SK-N-MC (cell line): Measurements from ENCODE around the gene PROCR.

ENCODE experiments used
- EZH2 ChIP-seq: fragments of 200-600 bp; sonication (generic); IDR thresholded peaks from one replicate; pipeline ENCODE4 v1.6.1; 2017; ENCODE audit warnings: antibody characterized with exemption
- FOXP2 ChIP-seq: optimal IDR thresholded peaks from 2 replicates; pipeline ENCODE3; 2011; ENCODE audit warnings: mild to moderate bottlenecking, moderate library complexity; ENCODE audit not compliant: insufficient read depth; ENCODE audit errors: extremely low read length, control extremely low read depth
- POLR2AphosphoS5 ChIP-seq: IDR thresholded peaks from 2 replicates; pipeline ENCODE4 v1.6.1; 2012; ENCODE audit warnings: mild to moderate bottlenecking, low read depth, low read length, borderline replicate concordance

- TF ChIP-seq POLR2AphosphoS5 (no peak), EZH2 (no peak), FOXP2 (no peak)
Observed at GRCh38 chr20:35122756-35123405, 49.0 kb upstream of the PROCR start.
